NB4 (cell line): ENCODE measurements around the gene NPR2.

Experiments used
- DNase-seq: peaks from one replicate; pipeline ENCODE4 v3.0.0; 2010; ENCODE audit warnings: low read depth
- H3K4me3 ChIP-seq: one replicate; pipeline ENCODE4 v1.5.1; 2011; ENCODE audit warnings: mild to moderate bottlenecking, low read depth, low read length, moderate library complexity
- CTCF ChIP-seq: IDR thresholded peaks from one replicate; pipeline ENCODE4 v1.5.1; 2012; ENCODE audit warnings: low read depth, low read length
- MYC ChIP-seq: IDR thresholded peaks from 2 replicates; pipeline ENCODE4 v1.6.1; 2011; ENCODE audit warnings: low read depth, low read length
- POLR2A ChIP-seq: IDR thresholded peaks from 2 replicates; pipeline ENCODE4 v1.6.1; 2011; ENCODE audit warnings: mild to moderate bottlenecking; ENCODE audit not compliant: insufficient read length; ENCODE audit errors: extremely low read depth
- TF ChIP-seq, protein P1 (sequence below): IDR thresholded peaks from 2 replicates; pipeline ENCODE4 v1.6.1; 2011; ENCODE audit warnings: low read depth, low read length

NPR2 gene

DNA sequence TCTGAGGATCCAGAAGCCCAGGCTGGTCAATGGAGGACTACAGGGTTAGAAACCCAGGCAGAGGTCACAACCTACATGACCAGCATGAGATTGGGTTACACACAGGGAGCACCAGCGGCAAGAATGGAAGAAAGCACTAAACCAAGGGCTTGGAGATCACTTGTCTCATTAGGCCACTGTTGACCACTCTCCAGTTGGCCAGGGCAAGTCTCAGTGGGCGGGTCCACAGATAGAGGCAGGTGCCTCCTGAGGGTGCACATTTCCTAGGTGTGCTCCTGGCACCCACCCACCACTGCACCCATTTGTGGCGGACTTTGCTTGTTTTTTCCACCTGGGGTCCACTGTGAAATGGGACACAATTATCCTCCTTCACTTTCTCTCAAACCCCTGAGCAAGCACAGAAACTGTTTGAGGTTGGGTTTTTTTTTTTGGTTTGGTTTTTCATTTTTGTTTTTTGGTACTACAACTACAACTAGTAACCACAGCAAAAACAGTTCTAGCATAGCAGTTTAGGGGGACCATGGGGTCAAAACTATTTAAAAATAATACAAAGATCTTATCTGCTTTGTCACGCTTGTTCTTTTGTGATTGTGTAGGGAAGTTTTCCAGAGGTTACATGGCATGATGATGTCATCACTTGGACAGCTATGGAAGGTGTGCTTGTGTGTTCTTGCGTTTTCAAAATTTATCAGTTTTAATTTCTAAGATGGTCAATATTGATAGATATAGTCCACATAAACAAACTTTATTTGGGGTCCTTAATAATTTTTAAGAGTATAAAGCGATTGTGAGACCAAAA lies 6.1 kb downstream of the NPR2 start:
- no peak for DNase-seq
- H3K4me3 ChIP-seq, result no peak overlapping the region
- TF ChIP-seq MYC, result no peak
- TF ChIP-seq, protein P1, sequence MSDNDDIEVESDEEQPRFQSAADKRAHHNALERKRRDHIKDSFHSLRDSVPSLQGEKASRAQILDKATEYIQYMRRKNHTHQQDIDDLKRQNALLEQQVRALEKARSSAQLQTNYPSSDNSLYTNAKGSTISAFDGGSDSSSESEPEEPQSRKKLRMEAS, result no peak

DNA sequence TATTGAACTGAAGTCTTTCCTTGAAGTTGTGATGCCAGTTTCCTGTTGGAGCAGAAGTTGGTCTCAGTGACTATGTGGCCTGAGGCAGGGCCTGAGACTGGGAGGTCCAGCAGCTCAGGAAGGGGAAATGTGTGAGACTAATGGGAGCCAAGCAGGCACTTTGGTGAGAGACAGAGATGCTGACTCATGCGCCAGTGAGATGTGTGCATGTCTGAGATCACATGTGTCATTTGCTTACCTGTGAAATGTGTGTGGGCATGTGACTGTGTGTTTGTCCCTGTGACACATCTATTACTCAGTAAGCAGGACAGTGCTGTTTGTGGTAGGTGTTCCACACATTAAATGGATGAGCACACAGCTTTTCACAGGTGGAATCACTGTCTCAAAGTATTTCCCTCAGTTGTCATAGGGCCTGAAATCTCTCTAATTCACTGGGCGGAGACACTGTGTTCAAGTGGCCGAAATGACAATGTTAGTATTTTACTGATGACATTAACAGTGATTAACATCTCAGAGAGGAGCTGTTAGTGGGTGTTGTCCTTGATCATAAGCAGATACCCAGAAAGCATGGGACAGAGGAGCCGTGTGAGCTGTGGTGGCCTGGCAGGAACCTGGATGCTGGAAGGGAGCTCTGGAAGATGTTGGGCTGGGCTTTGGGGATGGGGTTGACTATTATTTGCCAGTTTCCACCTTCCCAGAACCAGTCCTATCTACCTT lies 7.4 kb downstream of the NPR2 start:
- no peak for DNase-seq
- TF ChIP-seq CTCF (no peak), POLR2A (no peak), MYC (no peak)
- TF ChIP-seq, protein P1, result no peak

GRCh38 chr9:35800530-35800929 lies 9.1 kb downstream of the NPR2 start:
- TF ChIP-seq POLR2A (no peak), MYC (no peak), CTCF (no peak)
- TF ChIP-seq, protein P1, result no peak
- DNase-seq, result no peak
- no peak overlapping the region for H3K4me3 ChIP-seq

More for the DNA sequence above, 7.4 kb downstream of the NPR2 start:
- H3K4me3 ChIP-seq, result no peak overlapping the region

GRCh38 chr9:35801328-35802128 lies 10.1 kb downstream of the NPR2 start:
- TF ChIP-seq POLR2A, result no peak
- TF ChIP-seq, protein P1, result no peak
- no peak for TF ChIP-seq MYC
- TF ChIP-seq CTCF, result no peak
- no peak for DNase-seq
- H3K4me3 ChIP-seq, result no peak overlapping the region

DNA sequence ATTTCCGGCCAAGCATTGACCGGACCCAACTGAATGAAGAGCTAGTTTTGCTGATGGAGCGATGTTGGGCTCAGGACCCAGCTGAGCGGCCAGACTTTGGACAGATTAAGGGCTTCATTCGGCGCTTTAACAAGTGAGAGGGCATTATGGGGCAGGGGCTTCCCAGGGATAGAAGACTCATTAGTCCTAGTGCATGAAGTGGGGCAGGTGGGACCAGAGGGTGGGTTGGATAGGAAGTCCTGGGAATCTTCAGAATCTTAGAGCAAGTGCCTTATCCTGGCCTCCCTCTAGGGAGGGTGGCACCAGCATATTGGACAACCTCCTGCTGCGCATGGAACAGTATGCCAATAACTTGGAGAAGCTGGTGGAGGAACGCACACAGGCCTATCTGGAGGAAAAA lies 14.7 kb downstream of the NPR2 start:
- TF ChIP-seq, protein P1, result no peak
- TF ChIP-seq CTCF, result no peak

More for the DNA sequence above, 14.7 kb downstream of the NPR2 start:
- DNase-seq, result no peak
- no peak overlapping the region for H3K4me3 ChIP-seq
